Measurements from ENCODE around the gene BIRC2.

The BIRC2 gene

DNA sequence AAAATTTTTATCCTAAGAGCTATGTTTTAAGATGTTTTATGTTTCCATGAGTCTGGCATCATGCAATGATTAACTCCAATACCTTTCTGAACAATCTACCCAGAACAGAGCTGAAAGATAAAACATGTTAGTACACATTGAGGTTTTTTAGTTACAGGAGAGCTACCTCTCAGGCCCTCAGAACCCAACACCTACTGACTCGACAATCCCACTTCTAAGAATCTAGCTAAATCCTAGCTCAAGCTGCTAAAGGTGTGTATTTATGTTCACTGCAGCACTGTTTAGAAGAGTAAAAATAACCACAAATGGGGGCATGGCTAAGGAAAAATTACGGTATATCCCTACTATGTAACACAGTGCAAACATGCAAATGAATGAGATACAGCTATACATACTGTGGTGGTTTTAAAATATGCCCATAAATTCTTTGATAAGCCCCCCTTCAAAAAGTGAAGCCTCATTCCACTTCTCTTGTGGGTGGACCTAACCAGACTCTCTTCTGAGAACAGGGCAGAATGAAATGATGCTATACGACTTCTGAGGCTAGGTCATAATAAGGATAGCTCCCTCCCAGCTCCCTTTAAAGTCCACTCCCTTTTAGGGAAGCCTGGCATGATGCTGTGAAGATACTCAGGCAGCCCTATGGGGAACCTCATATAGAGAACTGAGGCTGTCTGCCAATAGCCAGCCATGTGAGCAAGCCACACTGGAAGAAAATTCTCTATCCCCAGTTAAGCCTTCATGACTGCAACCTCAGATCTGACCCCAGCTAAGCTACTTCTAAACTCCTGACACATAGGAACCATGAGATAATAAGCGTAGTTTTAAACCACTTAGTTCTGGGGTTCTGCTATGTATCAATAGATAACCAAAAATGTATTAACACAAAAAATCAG is 76.1 kb downstream of the BIRC2 start:
- DNase-seq (ENCODE audit: low read depth) = no peak
- TF ChIP-seq, protein P1, sequence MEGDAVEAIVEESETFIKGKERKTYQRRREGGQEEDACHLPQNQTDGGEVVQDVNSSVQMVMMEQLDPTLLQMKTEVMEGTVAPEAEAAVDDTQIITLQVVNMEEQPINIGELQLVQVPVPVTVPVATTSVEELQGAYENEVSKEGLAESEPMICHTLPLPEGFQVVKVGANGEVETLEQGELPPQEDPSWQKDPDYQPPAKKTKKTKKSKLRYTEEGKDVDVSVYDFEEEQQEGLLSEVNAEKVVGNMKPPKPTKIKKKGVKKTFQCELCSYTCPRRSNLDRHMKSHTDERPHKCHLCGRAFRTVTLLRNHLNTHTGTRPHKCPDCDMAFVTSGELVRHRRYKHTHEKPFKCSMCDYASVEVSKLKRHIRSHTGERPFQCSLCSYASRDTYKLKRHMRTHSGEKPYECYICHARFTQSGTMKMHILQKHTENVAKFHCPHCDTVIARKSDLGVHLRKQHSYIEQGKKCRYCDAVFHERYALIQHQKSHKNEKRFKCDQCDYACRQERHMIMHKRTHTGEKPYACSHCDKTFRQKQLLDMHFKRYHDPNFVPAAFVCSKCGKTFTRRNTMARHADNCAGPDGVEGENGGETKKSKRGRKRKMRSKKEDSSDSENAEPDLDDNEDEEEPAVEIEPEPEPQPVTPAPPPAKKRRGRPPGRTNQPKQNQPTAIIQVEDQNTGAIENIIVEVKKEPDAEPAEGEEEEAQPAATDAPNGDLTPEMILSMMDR (conservative IDR thresholded peaks at IDR 0.05; ENCODE audit: low read length) = no peak
- H3K4me3 ChIP-seq (ENCODE audit: low read length) = no peak overlapping the region

DNA sequence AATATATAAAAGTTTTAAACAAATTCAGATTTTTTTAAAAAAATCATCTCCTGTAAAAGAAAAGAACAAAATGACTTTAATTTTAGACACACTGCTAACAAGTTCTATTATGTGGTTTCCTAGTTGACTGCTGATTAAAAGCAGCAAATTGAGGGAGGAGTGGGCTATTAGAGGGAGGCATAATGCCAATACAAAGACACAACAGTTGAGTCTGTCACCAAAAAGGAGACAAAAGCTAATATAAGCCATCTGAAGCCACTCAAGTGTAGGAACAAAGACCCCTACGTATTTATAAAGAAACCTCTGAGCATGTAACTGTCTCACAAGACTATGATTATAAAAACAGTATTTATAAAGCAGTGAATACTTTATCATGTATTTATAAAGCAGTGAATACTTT is 76.9 kb downstream of the BIRC2 start:
- TF ChIP-seq, protein P1 (conservative IDR thresholded peaks at IDR 0.05; ENCODE audit: low read length) = no peak
- no peak for DNase-seq (ENCODE audit: low read depth)
- H3K4me3 ChIP-seq (ENCODE audit: low read length) = no peak overlapping the region

DNA sequence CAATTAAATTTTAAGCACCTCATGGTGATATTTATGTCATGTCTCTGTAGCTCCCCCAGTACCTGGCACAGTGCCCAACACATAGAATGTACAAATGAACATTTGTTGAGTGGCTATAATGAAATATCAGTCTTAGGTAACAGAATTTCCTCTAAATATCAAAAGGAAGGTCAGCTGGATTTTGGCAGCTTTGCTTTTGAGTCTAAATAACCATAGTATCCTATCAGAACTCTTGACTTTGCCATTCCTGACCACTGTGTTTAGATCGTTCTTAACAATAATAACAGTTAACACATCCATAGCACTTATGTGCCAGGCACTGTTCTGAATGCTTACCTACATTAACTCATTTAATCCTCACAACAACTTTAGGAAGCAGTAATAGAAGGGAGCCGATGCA is 79.0 kb downstream of the BIRC2 start:
- no peak for DNase-seq (ENCODE audit: low read depth)
- no peak overlapping the region for H3K4me3 ChIP-seq (ENCODE audit: low read length)
- TF ChIP-seq, protein P1 (conservative IDR thresholded peaks at IDR 0.05; ENCODE audit: low read length) = no peak

DNA sequence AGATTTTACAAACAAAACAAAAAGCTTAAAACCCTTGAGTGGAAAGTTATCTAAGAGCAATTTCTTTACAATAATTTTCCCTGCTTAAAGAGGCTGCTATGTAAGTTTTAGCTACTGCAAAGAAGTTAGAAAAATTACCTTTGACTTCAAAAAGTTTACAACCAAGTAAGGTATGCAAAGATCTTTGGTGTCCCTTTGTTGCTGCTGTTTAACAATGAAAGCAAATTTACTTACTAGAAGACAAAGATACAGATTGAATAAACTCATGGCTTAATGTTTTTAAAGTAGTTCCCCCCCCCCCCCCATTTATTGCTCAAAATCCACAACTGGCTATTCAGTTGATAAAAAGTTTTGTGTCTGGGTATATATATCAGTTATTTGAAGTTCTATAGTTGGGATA is 79.6 kb downstream of the BIRC2 start:
- no peak overlapping the region for H3K4me3 ChIP-seq (ENCODE audit: low read length)
- TF ChIP-seq, protein P1 (conservative IDR thresholded peaks at IDR 0.05; ENCODE audit: low read length) = no peak
- DNase-seq (ENCODE audit: low read depth) = no peak

DNA sequence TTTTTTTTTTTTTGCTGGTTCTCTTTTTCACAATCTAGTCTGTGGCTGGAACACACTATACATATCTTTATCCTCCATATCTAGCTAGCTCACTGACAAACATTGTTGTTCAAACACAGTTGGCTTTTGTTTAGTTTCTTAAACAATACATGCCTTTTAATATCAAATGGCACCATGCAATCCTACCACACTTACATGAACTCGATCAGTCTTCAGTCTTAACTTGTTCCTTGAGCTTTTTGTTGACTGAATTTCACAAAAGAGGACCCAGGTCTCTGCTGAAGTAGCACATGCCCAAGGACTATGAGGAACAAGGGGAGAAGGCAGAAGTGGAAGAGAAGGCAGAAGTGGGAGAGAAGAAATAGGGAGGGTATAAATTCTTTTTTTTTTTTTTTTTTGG is 80.1 kb downstream of the BIRC2 start:
- no peak overlapping the region for H3K4me3 ChIP-seq (ENCODE audit: low read length)
- TF ChIP-seq, protein P1 (conservative IDR thresholded peaks at IDR 0.05; ENCODE audit: low read length) = no peak
- DNase-seq (ENCODE audit: low read depth) = no peak

Data from AG10803 (cell line).